Activated CD8-positive, alpha-beta memory T cell treated with anti-CD3 and anti-CD28 coated beads for 4 hours (primary cell): ENCODE results near the gene ZCCHC7.

Source experiments
- DNase-seq, 2 donors: peaks; one replicate each; pipeline ENCODE4 v3.0.0-alpha.2; 2020; ENCODE audit warnings: low read depth in 2 of 2

Gene ZCCHC7

GRCh38 chr9:37336150-37336549 lies 215.8 kb downstream of the ZCCHC7 start:
- DNase-seq: no peak

DNA sequence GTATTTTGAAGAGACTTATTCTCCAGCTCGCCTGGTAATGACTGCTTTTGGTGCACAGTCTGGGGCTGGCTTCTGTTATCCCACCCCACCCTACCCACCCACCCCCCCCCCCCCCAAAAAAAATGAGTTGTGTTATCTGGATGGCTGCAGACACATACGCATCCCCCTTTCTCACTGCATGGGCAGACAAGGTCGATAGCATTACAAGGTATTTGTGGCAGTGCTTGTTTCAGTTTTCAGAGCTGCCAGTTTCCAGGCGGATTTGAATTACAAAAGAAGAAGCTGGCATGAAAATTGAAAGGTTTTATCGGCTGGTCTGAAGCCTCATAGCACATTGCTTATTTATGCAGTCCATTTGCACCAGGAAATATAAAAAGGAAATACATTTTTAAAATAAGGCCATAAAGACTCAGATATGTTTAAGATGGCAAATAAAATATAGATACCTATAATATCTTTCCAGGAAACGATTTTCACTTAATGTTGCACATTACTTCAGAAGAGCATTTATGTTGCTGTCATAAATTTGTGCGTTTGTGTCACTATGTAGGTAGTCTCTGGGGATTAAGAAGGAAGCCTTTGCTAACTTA lies 217.0 kb downstream of the ZCCHC7 start:
- DNase-seq: no peak

DNA sequence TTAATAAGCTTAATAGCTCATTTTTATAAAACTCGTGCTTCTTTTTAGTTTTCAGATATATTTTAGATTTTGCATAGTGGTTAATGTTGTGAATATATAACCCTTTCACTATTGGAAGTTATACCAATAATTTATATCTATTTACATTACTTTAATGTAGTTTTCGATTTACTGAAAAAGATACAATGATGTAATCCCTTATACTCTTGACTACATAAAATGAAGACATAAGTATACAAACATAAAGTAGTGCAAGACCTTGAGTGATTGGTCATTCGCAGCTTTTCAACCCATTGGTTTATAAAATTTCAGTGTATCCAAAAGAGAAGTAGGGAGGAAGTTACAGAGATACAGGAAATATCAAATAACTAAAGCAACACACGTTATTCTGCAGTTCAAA lies 217.8 kb downstream of the ZCCHC7 start:
- no peak for DNase-seq

GRCh38 chr9:37339923-37340322 lies 219.5 kb downstream of the ZCCHC7 start:
- no peak for DNase-seq

- DNase-seq: no peak
Measured at GRCh38 chr9:37340961-37341360, 220.6 kb downstream of the ZCCHC7 start.

- no peak for DNase-seq
Measured at GRCh38 chr9:37341704-37342103, 221.3 kb downstream of the ZCCHC7 start.

DNA sequence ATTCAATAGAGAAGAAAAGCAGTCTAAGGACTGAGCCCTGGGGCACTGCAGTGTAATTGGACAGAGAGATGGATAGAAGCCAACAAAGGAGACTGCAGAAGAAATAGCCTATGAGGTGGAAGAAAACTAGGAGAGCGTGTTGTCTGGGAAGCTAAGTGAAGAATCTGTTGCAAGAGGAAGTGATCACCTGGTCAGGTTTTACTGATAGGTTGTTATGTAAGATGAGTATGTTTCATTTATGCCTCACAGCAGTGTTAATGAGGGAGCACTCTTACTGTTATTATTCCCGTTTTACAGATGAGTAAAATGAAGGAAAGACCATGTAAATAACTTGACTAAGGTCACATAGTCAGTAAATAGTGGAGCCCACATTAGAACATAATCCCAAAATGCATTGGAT lies 222.1 kb downstream of the ZCCHC7 start:
- DNase-seq: no peak

DNA sequence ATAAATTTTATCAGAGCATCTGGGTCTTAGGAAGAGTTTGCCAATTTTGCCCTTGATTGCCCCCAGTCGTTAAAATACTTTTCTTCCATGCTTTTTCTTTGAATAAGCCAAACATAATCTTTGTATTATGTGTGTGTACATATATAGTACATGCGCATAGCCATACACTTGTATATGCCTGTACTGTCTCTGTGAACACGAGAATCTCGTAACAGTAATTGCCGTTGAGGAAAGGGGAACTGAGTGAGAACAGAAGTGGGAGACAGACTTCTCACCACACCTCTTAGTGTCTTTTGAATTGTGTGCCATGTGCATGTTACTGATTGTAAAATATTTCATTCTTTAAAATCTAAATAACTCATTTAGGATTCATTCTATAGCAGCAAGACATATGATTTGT lies 222.5 kb downstream of the ZCCHC7 start:
- DNase-seq: no peak

DNA sequence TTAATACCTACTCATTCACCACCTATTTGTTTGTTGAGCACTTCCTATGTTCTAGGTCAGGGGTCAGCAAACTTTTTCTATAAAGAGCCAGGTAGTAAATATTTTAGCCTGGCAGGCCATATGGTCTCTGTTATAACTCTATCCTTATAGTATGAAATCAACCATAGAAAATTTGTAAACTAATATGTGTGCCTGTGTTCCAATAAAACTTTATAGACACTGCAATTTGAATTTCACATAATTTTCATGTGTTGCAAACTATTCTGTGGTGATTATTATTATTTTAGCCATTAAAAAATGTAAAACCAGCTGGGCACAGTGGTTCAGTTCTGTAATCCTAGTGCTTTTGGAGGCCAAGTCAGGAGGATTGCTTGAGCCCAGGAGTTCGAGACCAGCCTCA lies 223.3 kb downstream of the ZCCHC7 start:
- no peak for DNase-seq

DNA sequence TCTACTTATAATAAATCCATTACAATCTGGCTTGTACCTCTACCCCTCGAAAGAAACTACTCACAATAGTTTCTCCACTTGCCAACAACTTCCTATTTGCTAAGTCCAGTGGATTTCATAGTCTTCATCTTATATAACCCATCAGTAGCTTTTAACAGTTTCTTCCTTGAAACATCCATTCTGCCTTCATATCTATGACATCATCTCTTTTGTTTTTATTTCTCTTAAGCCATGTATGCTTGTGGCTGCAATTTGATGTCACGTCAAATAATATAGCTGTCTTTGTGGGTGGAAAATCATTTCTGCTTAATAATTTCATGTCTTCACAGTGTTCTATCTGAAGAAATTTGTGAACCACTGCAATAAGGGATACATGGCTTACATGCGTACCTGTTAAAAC lies 224.7 kb downstream of the ZCCHC7 start:
- no peak for DNase-seq

GRCh38 chr9:37348917-37349316 lies 228.5 kb downstream of the ZCCHC7 start:
- no peak for DNase-seq

GRCh38 chr9:37350486-37351190 lies 230.3 kb downstream of the ZCCHC7 start:
- no peak for DNase-seq

- DNase-seq: no peak
Measured at GRCh38 chr9:37353791-37354190, 233.4 kb downstream of the ZCCHC7 start.

- no peak for DNase-seq
Measured at GRCh38 chr9:37362430-37362829, 242.1 kb downstream of the ZCCHC7 start.

DNA sequence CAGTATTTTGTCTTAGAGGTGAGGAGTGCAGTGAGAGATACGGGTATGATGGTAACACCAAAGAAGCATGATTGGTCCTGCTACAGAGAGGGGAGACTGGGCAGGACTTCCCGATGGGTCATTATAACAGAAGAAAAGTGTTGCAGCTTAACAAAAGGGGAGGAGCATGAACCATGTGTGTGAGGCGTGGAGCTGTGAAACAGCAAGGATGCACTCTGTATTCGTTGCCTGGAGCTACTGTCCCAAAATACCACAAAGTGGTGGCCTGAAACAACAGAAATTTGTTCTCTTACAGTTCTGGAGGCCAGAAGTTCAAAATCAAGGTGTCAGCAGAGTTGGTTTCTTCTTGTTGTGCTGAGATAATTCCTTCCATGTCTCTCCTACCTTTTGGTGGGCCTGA lies 242.8 kb downstream of the ZCCHC7 start:
- no peak for DNase-seq

DNA sequence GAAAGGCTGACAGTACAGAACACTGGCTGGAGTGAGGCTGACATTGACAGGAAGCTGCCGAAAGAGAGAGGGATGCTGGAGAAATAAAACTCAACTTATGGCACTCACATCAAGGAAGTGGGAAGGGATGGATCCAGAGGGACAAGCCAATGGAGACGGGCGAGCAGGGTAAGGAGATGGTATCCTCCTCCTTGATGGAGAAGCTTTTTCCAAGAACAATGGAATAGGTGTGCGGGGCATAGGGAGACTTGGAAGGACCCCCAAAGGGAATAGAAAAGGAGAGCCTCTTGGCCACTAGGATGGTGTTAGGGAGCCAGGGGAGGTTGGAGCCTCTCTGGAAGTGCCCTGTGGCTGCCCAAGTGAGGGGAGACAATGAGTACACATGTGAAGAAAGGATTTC lies 243.8 kb downstream of the ZCCHC7 start:
- no peak for DNase-seq

DNA sequence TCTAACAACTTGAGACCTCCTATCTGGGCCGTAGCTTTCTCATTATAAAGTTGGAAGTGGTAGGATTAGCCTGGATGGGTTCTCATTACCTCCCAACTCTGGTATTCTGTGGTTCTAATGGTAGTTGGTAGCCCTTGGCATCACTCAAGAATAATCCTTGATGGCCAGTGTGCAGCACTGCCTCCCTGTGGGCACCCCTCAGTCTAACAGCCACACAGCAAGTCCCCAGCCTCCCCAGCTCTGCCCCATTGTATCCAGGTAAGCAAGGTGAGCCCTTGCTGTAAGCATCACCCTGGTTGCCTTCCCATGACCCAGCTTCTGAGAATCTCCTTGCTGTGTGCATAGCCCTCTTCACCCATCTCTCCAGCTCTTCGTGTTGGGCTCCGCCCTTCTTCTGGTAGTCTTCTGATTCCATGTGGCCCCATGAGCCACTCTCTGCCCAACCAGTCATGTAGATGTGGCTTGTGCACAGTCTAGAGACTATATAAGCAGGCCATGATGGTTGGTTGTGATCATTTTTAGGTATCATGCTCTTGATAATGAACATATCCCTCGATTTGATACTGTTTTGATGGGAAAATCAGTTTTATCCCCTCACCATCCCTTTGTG lies 244.5 kb downstream of the ZCCHC7 start:
- no peak for DNase-seq

DNA sequence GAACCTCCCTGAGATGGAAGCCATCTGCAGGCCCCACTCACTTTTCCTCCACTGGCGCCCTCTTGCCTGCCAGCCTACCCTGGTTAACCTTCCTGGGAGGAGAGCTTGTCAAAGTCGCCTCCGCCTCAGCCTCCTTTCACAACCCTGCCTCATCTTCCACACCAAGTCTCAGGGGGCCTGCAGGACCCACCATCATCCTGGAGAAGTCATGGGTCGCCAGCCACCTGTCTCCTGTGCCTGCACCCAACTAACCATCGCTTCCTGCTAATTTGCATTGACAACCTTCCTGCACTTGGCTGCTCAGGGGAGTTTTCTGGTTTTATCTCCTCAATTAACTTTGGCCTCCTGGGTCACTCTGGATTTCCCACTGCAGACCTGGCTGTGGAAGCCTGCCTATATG lies 249.3 kb downstream of the ZCCHC7 start:
- DNase-seq: no peak

- no peak for DNase-seq
Measured at GRCh38 chr9:37370282-37370681, 249.9 kb downstream of the ZCCHC7 start.

DNA sequence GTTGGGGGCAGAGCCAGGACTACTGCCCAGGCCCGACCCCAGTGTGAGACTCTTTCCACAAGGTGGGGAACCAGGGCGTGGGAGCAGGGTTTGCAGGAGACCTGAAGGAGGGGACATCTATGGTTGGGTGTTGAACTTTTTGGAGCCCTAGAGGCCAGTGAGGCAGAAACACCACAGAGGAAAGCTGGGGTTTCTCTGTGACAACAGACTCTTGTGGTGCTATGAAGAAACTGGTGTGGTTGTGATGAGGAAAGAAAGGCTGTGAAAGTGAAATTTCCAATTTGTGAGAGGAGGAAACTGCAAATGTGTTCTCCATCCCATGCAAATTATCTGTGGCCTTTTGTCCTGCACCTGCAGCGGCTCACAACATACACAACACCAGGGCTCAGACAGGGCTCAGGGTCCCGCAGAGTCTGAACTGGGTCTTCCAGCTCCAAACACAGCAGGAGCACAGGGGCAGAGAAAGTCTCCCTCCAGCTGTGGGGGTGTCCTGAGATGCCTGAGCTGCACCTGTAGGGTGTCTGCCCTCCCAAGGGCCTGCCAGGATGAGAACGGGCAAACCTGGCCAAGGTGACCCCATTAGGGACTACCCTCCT lies 250.7 kb downstream of the ZCCHC7 start:
- no peak for DNase-seq

DNA sequence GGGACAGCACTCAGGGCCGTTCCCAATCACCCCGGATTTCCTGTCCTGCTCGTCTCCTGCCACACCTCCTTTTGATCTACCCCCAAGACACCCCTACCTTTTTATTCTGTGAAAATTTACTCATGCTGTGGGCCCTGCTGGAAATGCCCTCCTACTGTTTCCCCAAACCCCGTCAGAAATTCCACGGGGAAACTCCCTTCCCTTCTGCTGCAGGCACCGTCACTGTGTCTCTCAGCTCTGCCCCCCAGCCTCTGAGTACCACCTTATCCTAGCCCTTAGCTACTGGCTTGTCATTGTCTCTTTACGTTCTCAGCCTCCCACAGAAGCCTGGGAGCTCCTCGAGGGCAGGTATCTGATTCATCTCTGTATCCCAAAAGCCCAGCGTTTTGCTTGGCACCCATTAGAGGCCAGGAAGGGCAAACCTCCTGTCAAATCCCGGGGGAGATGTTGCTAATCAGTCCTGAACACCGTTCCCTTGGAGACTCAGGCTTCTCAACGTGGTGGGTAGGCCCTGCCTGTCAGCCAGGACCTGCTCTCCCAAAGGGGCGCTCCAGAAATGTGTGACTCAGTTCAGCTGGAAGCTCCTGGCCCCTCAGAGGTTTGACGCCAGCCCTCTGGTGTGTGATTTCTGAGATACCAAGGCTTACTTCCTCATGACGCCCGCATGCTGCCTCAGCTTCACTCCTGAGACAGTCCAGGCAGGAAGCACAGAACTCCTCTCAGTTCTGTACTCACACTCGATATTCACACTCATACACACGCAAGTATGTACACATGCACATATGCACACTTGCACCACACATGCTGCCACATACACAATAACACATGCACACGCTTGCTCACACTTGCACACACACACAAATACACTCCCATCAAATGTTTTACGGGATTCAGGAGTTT lies 251.4 kb downstream of the ZCCHC7 start:
- DNase-seq: no peak

DNA sequence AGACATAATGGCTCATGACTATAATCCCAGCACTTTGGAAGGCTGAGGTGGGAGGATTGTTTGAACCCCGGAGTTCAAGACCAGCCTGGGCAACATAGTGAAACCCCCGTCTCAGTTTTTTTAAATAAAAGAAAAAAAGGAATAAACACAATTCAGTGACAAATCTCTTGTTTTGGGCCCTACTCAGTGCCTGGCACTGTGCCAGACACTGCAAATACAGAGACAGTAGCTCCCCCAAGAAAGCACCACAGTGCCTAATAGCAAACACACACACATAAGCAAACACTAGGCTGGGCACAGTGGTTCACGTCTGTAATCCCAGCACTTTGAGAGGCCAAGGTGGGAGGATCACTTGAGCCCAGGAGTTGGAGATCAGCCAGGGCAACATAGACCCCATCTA lies 252.5 kb downstream of the ZCCHC7 start:
- no peak for DNase-seq
